NCI-H2227 (cell line): ENCODE data around the gene ATP2B2.

Source experiments
- DNase-seq: peaks from one replicate; lab custom pipeline; 2025; ENCODE audit not compliant: unreplicated experiment; lab: John Stamatoyannopoulos, UW

The ATP2B2 gene

DNA sequence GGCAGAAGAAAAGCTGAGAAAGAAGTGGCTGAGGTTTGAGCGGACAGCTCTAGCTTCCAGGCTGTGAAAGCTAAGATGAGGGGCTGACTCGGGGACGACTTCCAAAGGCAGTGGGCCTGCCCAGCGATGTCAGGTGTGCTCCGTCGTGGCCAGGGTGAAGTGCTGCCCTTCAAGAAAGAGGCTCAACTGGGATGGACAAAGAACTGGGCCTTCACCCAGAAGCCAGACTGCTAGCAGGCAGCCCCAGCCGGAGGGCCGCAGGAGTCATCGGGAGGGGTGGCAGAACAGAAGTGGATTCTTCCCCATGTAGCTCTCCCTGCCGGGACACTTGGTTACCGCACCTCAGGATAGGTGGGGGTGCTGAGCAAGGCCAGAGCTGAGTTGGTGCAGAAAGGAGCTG is 171.3 kb downstream of the ATP2B2 start:
- no peak for DNase-seq

DNA sequence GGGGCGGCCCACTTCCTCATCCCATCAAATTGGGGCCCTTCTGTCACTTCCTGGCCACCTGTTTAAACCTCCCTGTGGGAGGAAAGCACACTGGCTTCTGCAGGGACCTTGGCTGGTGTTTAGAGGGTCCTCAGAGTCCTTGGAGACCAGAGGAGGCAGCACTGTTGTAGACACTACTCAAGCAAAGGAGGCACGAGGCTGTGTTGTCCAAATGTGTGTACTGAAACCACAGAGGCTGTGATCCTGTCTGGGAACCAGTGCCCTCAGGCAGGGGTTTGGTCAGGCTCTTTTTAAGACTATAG is 172.1 kb downstream of the ATP2B2 start:
- no peak for DNase-seq

GRCh38 chr3:10332481-10333348 is 172.7 kb downstream of the ATP2B2 start:
- no peak for DNase-seq

GRCh38 chr3:10331320-10331719 is 174.1 kb downstream of the ATP2B2 start:
- no peak for DNase-seq

DNA sequence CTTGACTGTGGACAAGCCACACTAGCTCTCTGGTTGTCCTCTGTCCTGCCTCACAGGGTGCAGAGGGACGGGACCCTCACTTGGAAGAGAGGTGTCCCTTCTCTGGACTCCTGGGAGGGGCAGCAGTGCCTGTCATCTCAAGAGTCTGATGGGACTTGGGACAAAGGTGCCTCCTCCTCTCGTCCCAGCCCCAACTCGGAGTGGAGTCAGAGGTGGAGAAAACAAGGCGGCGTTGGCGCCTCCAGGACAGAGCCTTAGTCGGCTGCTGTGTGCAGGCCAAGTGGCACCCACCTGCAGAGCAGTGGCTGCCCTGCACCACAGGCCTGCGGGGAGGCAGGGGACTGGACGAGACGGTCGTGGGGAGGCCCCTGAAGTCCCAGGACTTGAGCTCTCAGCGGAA is 175.1 kb downstream of the ATP2B2 start:
- no peak for DNase-seq

DNA sequence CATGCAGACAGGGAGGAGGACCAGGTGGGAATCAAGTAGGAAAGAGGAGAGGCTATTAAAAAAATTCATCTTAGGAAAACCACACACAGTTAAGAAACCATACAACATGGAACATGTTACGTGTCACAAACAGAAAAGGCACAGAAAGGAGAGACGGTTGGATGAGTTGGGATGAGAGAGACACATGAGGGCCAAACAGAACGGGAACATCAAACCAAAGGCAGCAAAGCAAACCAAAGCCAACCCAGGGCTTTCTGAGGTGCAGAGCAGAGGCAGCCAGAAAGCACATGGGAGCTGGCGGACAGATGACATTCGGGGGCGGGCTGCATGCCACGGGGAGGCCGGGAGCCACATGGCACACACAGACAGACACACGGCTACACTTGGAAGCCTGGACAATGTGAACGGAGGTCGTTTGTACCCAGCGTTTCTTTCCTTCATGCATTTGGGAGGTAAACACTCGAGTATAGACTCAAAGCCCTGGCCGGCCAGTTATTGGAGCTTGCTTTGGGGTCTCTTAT is 175.8 kb downstream of the ATP2B2 start:
- DNase-seq = no peak

GRCh38 chr3:10328460-10329071 is 176.8 kb downstream of the ATP2B2 start:
- no peak for DNase-seq

DNA sequence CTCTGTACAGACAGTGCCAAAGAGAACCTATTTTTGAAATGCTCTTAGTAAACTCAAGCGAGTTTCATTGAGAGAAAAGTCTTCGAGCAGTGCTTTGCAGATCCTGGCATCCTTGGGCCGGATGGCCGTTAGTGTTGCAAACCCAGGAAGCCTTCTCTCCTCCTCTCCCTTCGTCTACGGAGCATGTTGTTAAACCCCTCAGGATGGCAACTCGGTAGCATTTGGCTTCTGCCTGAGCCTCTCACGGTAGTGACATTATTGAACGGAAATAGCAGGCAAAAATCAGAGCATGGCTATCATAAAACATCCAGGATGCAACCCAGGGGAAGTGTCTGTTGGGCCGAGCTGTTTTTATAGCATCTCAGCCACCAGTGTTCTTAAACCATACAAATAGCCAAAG is 177.8 kb downstream of the ATP2B2 start:
- no peak for DNase-seq

- DNase-seq = no peak
Measured at GRCh38 chr3:10322352-10322710, 183.1 kb downstream of the ATP2B2 start.

- DNase-seq = no peak
Measured at GRCh38 chr3:10321630-10322351, 183.6 kb downstream of the ATP2B2 start.

GRCh38 chr3:10320320-10320677 is 185.1 kb downstream of the ATP2B2 start:
- no peak for DNase-seq

- no peak for DNase-seq
Measured at GRCh38 chr3:10319804-10320203, 185.6 kb downstream of the ATP2B2 start.

DNA sequence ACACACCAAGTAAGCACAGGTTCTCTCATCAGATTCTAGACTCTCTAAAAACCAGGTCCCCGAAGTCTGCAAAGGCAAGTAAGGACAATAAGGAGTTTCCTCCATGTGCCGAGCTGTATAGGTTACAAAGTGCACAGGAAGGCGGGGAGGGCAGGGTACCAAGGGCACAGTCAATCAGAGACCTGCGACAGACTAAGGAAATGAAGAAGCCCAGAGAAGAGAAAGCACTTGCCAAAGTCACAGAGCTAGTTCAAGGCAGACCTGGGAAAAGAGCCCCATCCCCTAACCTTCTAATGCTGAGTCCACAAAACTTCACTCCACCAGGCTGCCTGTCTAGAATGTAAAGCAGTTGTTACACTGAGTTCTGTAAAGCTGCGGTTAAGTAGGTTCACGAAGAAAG is 186.1 kb downstream of the ATP2B2 start:
- DNase-seq = no peak

- no peak for DNase-seq
Measured at GRCh38 chr3:10317961-10318350, 187.4 kb downstream of the ATP2B2 start.

DNA sequence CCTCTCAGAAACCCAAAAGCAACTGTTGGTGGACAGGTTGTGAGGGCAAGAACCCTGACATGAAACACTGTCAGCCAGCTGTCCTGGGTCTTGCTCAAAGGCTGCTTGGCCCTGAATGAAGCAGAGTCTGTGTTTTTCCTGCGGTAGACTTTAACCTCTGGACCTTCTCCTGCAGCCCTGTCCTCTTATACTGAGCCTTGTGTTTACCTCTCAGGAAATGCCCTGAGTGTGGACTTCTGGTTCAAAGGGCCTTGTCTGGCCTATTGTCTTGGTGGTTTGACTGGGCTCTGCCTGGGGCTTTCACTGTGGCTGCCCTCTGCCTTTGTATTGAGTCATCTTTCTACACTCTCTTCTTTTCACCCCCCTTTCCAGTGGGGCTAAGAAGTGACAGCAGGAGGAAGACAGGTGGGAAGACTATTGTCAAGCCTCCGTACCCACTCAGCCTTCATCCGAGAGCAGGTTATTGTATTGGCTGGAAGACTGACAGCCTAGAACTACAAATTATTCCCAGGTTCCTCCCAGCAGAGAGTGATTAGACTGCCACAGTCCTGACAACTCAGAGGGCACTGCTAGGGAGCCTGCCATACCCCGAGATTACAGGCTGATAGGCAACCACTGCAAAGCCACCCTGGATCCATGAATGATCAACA is 187.9 kb downstream of the ATP2B2 start:
- DNase-seq = no peak

DNA sequence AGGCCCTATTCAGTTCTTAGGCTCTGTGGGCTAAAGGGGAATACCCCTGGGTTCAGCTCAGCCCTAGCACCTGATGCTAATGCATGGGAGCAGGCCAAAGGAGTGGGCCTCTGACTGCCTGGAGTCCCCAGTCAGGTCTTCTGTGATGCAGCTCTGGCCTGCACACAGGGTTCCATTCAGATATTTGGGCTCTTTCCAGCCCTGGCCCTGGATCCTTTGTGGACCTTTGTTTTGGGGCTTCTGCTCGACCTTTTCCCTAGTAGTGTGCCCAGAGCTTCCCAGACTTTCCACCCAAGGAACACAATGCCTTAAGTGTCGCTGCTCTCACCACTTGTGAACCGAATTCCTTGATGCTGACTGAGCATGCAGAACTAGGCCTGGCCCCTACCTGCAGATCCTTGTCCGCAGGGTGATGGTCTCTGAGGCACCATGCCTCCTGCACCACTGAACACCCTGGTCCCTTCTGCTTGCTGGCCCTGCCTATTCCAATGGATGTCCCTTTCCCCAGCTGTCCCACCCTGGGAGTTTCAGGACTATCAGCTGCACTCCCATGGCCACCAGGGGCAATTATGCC is 189.5 kb downstream of the ATP2B2 start:
- no peak for DNase-seq

- DNase-seq = no peak
Measured at GRCh38 chr3:10315101-10315500, 190.3 kb downstream of the ATP2B2 start.

- DNase-seq = no peak
Measured at GRCh38 chr3:10312861-10313260, 192.5 kb downstream of the ATP2B2 start.

DNA sequence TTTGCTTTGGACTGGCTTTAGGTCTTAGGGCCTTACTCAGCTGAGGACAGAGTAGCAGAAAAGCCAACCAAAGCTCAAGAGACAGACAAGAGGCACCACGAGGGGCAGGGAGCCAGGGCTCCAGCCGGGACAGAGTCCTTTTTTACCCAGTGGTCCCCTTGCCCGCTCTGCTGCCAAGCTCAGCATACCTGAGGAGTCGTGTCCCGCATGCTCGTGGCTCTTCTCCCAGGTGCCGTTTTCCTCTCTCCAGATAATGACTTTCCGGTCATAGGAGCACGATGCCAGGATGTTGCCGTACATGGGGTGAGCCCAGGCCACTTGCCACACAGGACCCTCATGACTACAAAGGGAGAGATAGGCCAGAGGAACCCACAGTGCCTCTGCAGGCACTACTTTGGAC is 193.0 kb downstream of the ATP2B2 start:
- DNase-seq = no peak

DNA sequence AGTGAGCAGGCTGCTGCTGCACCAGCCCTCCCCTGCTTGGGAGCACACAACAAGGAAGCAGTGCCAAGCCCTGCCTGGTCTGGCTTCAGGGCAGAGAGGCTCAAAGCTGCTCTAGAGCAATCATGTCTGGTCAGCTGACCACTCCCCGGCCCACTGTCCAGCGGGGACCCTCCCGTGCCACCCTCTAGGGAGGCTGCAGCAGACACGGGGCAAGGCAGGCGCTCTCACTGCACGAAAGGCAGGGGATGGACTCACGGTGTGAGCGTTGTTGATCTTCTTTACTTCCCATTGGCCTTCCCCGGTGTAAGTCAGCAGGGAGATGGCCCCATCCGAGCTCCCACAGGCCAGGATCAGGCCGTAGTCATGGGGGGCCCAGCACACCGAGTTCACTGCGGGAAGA is 193.7 kb downstream of the ATP2B2 start:
- DNase-seq = no peak

- no peak for DNase-seq
Measured at GRCh38 chr3:10310578-10310977, 194.8 kb downstream of the ATP2B2 start.
